ENCODE measurements around the gene E2F6. TPM values are rescaled to one million over a fixed set of nuclear protein-coding genes. Genes with fewer than 3 reads are reported as not detected.

Gene E2F6
- total RNA-seq, 1 donor from 2014 or later = 19.4 TPM

DNA sequence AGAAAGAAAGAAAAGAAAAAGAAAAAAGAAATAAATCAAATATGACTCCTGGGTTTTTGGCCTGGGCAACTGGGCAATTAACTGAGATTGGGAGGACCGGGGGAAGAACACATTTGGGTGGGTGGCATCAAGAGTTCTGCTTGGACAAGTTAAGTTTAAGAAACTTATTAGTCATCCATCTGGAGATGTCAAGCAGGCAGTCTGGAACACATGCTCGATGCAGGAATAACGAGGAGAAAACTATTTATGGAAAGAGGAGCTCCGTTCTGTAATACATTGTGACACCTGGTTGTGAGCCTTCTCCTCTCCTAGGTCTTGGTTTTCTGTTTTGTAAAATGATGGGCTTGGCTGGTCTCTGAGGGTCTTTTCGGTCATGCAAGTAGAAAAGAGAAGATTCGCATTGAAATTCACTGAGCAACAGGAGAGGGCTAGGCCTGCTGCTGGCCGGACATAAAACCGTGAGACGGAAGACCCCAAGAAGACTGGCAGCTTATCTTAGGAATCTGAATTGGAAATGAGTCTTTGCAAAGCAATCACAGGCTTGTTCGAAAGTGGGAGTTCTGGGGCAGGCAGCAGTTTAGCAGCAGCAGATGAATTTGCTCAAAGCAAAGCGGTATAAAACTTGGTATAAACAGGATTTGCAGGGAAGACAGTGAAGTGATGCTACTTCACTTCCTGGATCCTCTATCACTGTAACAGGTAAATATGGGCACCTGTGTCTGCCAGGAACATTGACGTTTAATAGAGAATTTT is 51.4 kb downstream of the E2F6 start:
- Mint-ChIP-seq H3K9me3 (peaks cover 7% of the 10 kb centered on the region), H3K4me3 (no peak overlapping the region), H3K27me3 (no peaks in the 10 kb centered on the region), H3K4me1 (ENCODE audit: unreplicated experiment) (no peaks in the 10 kb centered on the region), H3K27ac (no peak overlapping the region), H3K36me3 (no peaks in the 10 kb centered on the region)
- TF ChIP-seq, protein P1, sequence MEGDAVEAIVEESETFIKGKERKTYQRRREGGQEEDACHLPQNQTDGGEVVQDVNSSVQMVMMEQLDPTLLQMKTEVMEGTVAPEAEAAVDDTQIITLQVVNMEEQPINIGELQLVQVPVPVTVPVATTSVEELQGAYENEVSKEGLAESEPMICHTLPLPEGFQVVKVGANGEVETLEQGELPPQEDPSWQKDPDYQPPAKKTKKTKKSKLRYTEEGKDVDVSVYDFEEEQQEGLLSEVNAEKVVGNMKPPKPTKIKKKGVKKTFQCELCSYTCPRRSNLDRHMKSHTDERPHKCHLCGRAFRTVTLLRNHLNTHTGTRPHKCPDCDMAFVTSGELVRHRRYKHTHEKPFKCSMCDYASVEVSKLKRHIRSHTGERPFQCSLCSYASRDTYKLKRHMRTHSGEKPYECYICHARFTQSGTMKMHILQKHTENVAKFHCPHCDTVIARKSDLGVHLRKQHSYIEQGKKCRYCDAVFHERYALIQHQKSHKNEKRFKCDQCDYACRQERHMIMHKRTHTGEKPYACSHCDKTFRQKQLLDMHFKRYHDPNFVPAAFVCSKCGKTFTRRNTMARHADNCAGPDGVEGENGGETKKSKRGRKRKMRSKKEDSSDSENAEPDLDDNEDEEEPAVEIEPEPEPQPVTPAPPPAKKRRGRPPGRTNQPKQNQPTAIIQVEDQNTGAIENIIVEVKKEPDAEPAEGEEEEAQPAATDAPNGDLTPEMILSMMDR (conservative IDR thresholded peaks at IDR 0.05) = no peak
- no peak for DNase-seq (ENCODE audit: extremely low spot score, unreplicated experiment)

DNA sequence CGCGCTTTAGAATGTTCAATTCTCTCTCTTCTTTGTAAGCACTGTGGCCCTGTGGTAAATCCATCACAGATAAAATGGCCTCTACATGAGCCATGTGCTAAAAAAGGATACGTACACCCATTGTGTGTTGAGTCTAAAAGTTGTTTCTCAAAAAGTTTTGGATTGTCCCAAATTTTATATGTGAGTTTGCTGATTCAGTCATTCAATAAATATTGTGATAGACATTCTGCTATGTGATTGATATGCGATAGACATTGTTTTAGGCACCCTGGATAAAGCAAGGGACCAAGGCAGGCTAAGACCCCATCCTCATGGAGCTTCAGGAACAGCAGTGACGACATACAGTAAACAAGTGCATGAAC is 53.5 kb downstream of the E2F6 start:
- Mint-ChIP-seq H3K9me3 (no peaks in the 10 kb centered on the region), H3K27me3 (no peaks in the 10 kb centered on the region), H3K4me1 (ENCODE audit: unreplicated experiment) (no peaks in the 10 kb centered on the region), H3K27ac (no peak overlapping the region), H3K36me3 (no peaks in the 10 kb centered on the region), H3K4me3 (no peak overlapping the region)
- TF ChIP-seq, protein P1 (conservative IDR thresholded peaks at IDR 0.05) = no peak
- no peak for DNase-seq (ENCODE audit: extremely low spot score, unreplicated experiment)

DNA sequence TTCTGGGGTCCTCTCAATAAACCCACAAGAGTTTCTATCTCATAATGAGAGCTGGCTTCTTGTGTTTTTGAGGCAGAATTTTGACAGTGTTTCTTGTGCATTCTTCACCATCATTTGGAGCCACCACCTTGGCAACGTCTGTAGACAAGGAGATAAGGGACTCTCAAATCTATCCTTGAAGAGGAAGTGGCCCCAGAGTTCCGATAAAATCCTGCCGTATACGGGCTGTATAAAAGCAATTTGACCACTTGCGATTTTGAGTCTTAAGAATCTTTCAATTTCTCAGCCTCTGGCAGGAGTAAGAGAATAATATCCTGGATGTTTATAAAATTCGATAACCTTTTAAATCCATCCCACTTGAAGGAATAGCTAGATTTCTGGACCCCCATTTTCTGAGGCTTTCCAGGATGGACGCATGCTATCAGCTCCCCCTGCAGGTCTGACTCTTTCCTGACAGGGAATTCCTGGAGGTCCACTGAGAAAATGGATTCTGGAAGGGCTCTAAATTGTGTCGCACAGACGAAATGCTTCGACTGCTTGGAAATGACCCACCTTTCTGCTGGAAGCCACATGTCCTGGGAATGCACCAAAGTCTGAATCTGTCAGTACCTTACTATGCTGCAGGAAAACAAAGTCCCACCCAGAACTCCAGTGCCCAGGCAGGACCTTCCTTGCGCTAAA is 54.1 kb downstream of the E2F6 start:
- H3K4me1 Mint-ChIP-seq (ENCODE audit: unreplicated experiment) = peaks cover 2% of the 10 kb centered on the region
- no peak overlapping the region for H3K4me3 Mint-ChIP-seq
- no peaks in the 10 kb centered on the region for H3K36me3 Mint-ChIP-seq
- TF ChIP-seq, protein P1 (conservative IDR thresholded peaks at IDR 0.05) = peak; percentile 81
- no peak for DNase-seq (ENCODE audit: extremely low spot score, unreplicated experiment)
- H3K27ac Mint-ChIP-seq = no peak overlapping the region
- no peaks in the 10 kb centered on the region for H3K9me3 Mint-ChIP-seq
- no peaks in the 10 kb centered on the region for H3K27me3 Mint-ChIP-seq

DNA sequence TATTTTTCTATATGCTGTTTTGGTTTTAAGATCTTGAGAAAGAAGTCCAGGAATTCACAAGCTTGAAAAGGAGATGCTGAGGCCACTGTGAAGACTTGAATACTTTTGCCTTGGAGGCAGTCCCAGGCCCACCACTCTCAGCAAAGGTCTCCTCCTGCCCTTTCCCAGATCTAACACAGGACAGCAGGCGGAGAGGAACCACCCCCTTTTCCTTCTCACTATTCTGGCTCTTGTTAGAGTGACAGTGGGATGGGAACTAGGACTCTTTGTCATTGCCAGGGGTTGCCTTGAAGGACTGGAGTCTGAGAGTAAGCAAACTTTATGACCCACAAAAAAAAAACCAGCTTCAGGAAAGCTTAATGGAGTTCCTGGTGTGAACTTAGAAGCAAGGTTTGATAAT is 54.7 kb downstream of the E2F6 start:
- H3K4me1 Mint-ChIP-seq (ENCODE audit: unreplicated experiment) = peaks cover 9% of the 10 kb centered on the region
- DNase-seq (ENCODE audit: extremely low spot score, unreplicated experiment) = no peak
- no peak overlapping the region for H3K27ac Mint-ChIP-seq
- H3K27me3 Mint-ChIP-seq = no peaks in the 10 kb centered on the region
- H3K4me3 Mint-ChIP-seq = no peak overlapping the region
- H3K36me3 Mint-ChIP-seq = no peaks in the 10 kb centered on the region
- TF ChIP-seq, protein P1 (conservative IDR thresholded peaks at IDR 0.05) = no peak
- no peaks in the 10 kb centered on the region for H3K9me3 Mint-ChIP-seq

DNA sequence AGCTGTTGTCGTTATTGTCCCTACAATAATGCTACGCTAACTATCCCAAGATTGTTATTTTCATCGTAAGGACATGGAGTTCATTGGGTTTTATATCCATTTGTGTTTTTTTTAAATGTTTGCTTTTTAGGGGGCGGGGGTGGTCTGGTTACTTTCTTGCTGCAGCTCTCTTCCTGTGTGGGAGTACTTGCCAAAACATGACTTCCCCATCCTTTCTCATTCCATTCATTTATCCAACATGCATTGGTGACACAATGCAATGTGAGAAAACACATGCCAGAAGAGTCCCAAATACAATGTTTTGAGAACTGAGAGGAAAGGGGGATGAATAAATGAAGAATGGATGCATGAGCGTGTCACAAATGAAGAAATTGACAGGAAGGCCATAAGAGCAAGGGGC is 55.9 kb downstream of the E2F6 start:
- Mint-ChIP-seq H3K4me3 (no peak overlapping the region), H3K27me3 (no peaks in the 10 kb centered on the region), H3K4me1 (ENCODE audit: unreplicated experiment) (peaks cover 17% of the 10 kb centered on the region), H3K27ac (no peak overlapping the region), H3K9me3 (no peaks in the 10 kb centered on the region), H3K36me3 (no peaks in the 10 kb centered on the region)
- TF ChIP-seq, protein P1 (conservative IDR thresholded peaks at IDR 0.05) = no peak
- DNase-seq (ENCODE audit: extremely low spot score, unreplicated experiment) = no peak

All from type B pancreatic cell (in vitro differentiated cells).